ENCODE results near the gene PRDX2. TPM values are rescaled to one million over a fixed set of nuclear protein-coding genes. Genes with fewer than 3 reads are reported as not detected.

PRDX2 gene
- total RNA-seq, 1 donor from 2014 or later = 692 TPM

DNA sequence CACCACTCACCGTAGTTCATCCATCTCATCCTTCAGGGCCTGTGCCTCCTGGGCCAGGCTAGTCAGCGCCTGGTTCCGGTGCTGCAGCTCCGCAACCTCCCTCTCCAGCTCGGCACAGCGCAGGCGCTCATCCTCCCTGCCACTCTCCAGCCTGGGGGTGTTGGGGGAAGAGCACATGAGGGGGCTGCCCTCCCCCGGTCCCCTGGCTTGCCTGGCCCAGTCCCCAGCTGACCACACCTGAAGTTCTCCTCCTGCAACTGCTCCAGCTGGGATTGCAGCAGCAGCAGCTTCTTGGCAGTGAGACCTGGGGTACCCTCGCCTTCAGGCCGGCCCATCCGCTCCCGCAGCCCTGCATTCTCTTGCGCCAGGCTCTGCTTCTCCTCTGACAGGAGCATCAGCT, 30.7 kb downstream of the PRDX2 start:
- intact Hi-C loops (cut with DNase I) = no loop called here
- DNase-seq (ENCODE audit: missing footprints) (no peak), ATAC-seq (no peak)

DNA sequence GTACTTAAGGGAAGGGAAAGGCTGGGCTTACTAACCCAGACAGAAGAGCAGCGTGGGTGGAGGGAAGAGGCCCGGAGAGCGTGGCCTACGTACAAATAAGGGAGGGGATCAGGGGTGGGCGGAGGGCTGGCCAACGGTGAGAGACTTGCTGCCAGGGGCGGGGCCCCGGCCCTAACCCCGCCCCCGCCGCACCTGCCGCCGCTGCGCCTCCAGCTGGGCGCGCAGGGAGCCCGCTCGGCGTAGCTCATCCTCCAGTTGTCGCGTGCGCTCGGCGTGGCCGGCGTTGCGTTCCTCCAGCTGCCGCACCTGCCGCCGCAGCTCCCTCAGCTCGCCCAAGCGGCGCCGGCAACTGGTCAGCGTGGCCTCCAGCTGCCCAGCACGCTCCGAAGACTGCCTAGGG, 31.9 kb downstream of the PRDX2 start:
- DNase-seq (ENCODE audit: missing footprints) (no peak), ATAC-seq (no peak)
- intact Hi-C loops (cut with DNase I) = no loop called here

DNA sequence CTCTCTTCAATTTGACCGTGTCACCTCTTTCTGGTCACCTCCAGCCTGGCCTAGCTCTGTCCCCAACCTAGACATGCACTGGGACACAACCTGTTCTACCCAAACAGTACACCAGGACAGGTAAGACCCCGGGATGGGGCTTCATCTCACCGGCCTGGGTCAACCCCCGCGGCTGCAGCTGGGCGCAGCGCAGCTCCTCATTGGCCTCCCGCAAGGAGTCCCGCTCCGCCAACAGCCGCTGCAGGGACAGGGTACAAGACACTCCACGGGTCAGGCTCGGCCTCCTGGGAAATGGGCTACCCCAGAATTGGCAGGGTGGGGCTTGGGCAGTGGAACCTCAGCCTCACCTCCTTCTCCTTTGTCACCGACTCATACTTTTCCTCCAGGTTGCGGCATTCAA, 33.9 kb downstream of the PRDX2 start:
- intact Hi-C loops (cut with DNase I) = loop anchor here (2.0 kb wide), 1 partner anchor 29 kb away; no protein-coding TSS in a partner anchor
- DNase-seq (ENCODE audit: missing footprints) = no peak
- no peak for ATAC-seq

DNA sequence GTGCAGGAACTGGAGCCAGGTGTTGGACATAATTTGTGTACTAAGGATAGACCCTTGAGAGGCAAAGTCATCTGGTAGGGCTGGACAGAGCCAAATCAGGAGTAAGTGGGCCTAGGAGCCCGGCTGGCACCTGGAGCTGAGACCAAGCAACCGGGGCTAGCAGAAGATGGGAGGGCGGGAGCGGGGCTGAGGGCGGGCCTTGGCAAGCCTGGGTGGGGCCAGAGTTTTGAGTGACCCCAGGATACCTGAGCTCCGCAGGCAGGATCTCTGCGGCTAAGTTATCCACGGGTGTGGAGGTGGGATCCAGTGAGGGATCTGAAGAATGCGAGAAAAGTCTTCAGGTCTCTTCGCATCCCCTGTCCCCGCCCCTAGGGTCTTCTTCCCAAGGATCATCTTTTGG, 34.5 kb downstream of the PRDX2 start:
- no peak for ATAC-seq
- intact Hi-C loops (cut with DNase I) = loop anchor here (2.0 kb wide), 1 partner anchor 30 kb away; no protein-coding TSS in a partner anchor
- no peak for DNase-seq (ENCODE audit: missing footprints)

DNA sequence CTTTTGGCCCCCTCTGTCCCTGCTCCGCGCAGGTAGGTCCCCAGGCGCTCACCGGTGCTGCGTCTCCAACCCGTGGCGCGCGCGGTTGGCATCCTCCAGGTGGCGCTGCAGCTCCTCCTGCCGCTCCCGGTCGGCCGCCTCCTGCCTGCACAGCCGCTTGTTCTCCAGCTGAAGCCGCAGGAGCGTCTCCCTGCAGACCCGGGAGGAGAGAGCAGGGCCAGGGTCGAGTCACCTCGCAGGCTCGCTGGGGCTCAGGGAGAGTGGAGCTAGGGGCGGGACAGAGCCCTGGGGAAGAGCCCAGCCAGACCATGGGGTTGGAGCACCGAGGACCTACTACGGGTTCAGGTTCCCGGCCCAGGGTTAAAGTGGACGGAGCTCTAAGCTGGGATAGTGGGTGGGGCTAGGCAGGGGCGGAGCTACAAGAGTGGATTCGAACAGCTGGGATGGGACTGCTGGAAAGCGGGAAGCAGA, 35.5 kb downstream of the PRDX2 start:
- peak; percentile 88 for ATAC-seq
- intact Hi-C loops (cut with DNase I) = loop anchor here (2.0 kb wide), 1 partner anchor 31 kb away; no protein-coding TSS in a partner anchor
- peak; percentile 95 for DNase-seq (ENCODE audit: missing footprints)

DNA sequence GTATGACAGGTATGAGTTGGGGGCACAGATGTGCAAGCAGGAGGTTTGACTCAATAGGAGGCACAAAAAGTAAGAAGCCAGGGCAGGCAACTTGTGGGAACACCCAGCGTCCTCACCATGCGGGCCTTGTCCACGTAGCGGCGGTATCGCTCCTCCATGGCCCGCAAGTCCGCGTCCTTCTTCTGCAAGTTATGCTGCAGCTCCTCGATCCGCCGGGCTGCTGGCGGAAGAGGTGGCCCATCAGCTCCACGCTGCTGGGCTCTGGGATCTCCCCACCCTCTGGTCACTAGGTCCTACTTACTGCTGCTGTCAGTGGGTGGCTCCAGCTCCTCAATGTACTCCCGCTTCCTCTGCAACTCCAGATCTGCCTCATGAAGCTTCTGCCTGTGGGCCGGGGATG, 36.9 kb downstream of the PRDX2 start:
- ATAC-seq (no peak), DNase-seq (ENCODE audit: missing footprints) (no peak)
- intact Hi-C loops (cut with DNase I) = loop anchor here (2.0 kb wide), 1 partner anchor 82 kb away; no protein-coding TSS in a partner anchor

DNA sequence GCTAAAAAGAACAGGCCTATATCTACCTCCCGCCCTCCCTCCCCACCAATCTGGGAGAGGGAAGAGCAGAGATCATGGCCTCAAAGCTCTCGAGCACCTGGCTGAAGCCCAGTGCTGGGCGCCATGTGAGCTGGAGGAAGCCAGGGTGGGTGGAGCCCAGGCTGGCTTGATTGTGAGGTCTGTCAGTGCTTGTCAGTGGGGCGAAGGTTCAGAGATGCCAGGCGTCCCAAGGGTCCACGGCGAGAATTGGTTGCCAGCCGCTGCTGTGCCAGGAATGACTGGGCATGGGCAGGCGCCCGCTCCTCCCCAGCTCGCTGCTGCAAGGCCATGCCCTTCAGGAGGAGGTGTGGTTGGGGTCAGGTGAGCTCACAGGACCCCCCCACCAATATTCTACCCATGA, 38.5 kb downstream of the PRDX2 start:
- DNase-seq (ENCODE audit: missing footprints) (peak; percentile 85), ATAC-seq (peak; percentile 69)
- intact Hi-C loops (cut with DNase I) = no loop called here

DNA sequence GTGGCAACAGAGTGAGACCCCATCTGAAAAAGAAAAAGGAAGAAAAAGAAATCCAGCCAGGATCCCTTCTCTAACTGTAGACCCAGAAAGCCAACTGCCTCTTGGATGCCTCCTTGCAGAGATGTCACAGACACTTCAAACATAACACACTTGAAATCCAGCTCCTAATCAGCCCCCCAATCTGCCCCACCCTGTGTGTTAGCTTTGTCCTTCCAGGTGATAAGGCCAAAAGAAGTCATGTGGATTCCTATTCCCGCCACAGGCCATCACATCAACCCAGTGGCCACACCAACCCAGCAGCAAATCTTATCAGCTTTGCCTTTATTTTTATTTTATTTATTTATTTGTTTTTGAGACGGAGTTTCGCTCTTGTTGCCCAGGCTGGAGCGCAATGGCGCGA, 41.9 kb downstream of the PRDX2 start:
- no peak for ATAC-seq
- no peak for DNase-seq (ENCODE audit: missing footprints)
- intact Hi-C loops (cut with DNase I) = no loop called here

DNA sequence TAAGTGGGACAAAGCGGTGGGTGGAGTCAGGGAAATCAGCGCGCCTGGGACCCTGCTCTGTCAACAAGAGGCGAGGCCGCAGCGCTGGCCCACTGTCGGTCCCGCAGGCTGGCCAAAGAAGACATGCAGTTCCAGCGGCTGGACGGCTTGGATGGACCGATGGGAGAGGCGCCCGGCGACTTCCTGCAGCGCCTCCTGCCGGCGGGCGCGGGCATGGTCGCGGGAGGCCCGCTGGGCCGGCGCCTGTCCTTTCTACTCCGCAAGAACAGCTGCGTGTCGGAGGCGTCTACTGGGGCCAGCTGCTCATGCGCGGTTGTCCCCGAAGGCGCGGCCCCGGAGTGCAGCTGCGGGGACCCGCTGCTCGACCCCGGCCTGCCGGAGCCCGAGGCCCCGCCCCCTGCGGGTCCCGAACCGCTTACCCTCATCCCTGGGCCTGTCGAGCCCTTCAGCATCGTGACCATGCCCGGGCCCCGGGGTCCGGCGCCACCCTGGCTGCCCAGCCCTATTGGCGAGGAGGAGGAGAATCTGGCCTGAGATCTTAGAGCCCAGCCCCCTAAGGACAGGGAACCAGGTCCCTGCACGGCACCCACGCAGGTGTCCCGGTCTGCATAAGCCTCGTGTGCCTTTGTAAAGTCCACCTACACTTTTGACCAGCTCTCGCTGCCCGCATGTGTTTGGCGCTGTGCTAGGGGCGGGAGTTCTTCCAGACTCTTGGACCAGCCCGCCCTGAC, 43.9 kb downstream of the PRDX2 start:
- DNase-seq (ENCODE audit: missing footprints) = peak; percentile 88
- intact Hi-C loops (cut with DNase I) = no loop called here
- ATAC-seq = peak; percentile 72

DNA sequence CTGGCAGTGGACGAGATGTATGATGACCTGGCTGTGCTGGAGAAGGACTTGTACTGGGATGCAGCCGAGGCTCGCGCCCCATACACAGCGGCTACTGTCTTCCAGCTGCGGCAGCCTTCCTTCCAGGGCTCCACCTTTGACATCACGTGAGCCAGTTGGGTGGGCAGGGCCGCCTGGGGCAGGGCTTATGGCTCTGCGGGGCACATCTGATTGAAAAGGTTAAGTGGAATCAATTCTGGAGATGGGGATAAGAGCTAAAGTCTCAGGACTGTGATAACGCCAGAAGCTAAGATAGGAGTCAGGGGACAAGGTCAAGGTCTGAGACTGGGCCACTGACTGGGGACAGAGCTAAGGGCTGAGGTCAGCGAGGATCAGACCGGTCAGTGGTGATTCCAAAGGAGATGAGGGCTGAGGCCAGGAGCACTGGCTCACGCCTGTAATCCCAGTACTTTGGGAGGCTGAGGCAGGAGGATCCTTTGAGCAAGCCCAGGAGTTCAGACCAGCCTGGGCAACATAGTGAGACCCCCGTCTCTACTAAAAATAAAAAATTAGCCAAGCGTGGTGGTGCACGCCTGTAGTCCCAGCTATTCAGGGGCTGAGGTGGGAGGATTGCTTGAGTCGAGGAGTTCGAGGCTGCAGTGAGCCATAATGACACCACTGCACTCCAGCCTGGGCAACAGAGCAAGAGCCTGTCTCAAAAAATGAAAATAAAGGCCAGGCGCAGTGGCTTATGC, 45.3 kb downstream of the PRDX2 start:
- ATAC-seq = no peak
- intact Hi-C loops (cut with DNase I) = no loop called here
- no peak for DNase-seq (ENCODE audit: missing footprints)

DNA sequence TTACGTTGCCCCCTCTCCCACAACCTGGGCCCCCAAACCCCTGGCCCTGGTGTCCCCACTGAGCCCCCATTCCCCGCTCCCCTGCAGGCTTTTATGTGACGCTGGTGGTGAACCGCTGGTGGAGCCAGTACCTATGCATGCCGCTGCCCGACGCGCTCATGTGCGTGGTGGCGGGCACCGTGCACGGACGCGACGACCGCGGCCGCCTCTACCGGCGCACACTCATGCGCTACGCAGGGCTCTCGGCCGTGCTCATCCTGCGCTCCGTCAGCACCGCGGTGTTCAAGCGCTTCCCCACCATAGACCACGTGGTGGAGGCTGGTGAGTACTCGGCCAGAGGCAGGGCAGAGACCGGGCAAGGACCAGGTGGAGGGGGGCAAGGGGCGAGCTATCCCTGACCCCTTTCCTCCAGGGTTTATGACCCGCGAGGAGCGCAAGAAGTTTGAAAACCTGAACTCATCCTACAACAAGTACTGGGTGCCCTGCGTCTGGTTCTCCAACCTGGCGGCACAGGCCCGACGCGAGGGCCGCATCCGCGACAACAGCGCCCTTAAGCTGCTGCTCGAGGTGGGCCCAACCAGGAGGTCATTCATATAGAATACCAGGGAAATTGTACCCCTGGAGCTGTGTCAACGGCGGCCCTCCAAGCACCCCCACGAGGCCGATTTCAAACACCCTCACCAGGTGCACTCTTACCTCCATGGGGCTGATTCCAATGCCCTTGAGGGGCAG, 47.0 kb downstream of the PRDX2 start:
- intact Hi-C loops (cut with DNase I) = no loop called here
- DNase-seq (ENCODE audit: missing footprints) (no peak), ATAC-seq (no peak)

DNA sequence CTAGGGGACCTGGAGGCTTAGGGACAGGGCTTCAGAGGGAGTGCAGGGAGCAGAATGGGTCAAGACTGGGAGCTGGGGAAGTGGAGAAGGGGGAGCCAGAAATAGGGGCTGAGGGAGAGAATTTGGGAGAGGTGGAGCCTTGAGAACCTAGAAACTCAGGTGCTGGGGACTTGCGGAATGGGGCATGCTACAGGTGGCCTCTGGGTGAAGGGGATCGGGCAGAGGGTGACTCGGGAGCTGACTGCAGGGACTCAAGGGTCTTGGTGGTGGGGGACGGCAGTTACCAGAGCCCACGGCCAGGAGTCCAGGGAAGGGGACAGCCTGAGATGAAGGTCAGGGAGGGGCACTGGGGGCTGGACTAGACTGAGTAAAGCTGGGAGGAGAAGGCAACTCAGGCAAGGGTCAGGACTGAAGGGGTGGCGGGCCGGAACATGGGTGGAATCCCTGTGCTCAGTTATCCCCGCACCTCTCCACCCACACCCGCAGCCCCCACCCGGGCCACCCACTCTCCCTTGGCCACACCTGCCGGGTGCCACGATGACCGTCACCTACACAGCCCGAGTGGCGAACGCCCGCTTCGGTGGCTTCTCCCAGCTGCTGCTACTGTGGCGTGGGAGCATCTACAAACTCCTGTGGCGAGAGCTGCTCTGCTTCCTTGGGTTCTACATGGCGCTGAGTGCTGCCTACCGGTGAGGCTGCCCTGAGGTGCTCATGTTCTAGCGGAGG, 49.4 kb downstream of the PRDX2 start:
- ATAC-seq (no peak), DNase-seq (ENCODE audit: missing footprints) (no peak)

DNA sequence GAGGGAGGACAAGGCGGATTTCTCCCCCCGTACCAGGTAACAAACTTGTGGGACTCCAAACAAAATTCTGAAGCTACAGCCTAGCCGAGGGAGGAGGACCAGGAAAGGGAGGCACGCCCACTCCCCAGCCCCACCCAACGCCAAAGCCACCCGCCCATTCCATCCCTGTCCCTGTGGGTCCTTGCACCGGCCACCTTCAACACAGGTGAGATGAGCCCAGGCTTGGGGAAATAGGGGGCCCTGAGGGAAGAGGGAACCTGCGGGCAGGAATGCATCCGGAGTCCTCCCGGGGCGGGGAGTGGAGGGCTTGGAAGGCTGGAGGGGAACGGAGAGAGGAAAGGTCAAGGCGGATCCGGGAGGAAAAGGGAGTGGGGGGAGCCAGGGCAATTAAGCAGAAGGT, 50.0 kb downstream of the PRDX2 start, which contains the start of gene BEST2:
BEST2 (plus strand) TSS at position 157 of the 400 bp plus-strand sequence. CDS start 802 bp downstream, outside the sequence.
- ATAC-seq (no peak), DNase-seq (ENCODE audit: missing footprints) (no peak)
- intact Hi-C loops (cut with DNase I) = no loop called here

More for the DNA sequence above, 49.4 kb downstream of the PRDX2 start:
- intact Hi-C loops (cut with DNase I) = no loop called here

DNA sequence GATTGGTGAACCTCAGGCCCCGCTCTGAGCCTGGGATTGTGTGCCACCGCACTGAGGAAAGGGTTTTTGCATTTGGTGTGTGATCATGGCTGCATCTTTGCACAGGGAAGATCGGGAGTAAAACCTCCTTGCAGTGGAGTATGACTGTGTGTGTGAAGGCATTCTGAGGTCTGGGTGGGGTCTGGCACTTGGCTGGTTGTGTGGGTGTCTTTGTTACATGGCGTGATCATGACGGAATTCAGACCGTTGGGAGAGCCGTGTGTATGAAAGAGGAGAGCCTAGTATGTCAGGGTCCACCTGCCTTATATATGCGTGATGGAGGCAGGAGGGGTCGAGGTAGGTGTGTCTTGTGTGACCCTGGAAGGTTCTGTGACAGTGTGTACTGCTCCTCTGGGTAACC, 50.7 kb downstream of the PRDX2 start:
- no peak for DNase-seq (ENCODE audit: missing footprints)
- ATAC-seq = no peak
- intact Hi-C loops (cut with DNase I) = no loop called here

DNA sequence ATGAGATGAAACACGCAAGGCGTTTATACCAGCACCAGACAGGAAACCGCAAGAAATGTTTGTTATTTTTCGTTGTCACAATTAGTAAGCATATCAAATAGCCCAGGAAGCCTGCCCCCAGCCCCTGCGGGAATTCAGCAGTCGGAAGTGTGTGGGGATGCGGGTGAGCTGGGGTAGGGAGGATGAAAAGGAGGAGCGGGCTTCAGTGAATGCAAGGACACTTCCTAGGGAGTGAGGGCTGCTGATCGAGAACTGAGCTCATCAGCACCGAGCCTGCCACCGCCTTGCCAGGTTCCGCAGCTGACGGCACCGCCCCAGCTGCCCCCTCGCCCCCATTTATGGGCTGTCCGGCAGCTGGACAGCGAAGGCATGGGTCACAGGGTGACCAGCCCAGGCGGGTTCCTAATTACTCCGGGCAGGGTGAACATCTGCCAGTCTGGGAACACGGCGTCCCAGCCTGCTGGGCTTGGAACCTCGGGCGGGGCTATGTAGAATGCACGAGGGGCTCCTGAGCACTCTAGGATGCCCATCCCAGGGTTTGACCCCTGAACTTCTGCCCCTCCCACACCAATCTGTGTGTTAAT, 51.6 kb downstream of the PRDX2 start:
- ATAC-seq (no peak), DNase-seq (ENCODE audit: missing footprints) (no peak)
- intact Hi-C loops (cut with DNase I) = no loop called here

DNA sequence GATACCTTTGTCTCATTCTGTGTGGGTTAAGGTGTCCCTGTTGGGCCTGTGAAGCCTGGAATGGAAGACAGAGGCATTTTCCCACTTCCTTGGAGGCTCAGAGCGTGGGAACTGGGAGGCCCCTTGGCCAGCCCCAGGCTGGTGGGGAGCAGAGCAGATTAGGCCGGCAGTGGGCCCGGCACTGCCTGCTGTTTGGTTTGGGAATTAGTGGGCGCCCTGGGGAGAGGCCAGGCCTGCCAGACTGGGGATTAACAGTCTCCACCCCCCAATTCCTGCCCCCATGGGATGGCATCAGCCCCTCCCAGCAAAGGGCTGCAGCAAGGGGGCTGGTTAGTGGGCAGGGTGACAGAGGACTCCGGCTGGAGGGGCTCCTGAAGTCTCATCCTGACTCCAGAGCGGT, 53.1 kb downstream of the PRDX2 start:
- intact Hi-C loops (cut with DNase I) = no loop called here
- ATAC-seq (no peak), DNase-seq (ENCODE audit: missing footprints) (no peak)
